ENCODE data around the gene PMCH.
"Not testable (repeated sequence)": the region's sequence is repeated elsewhere in the genome, so short reads cannot be mapped to it uniquely, and the experiment has no call there.

The PMCH gene

GRCh38 chr12:102197789-102198188, at the start of gene PMCH:
Gene PMCH, minus strand, starts transcription at chr12:102197833. Its CDS starts 63 bp downstream, at chr12:102197770.
- Histone ChIP-seq H3K36me3 (ENCODE audit: control insufficient read depth, insufficient read depth, low read length) (no peaks in the 10 kb centered on the region), H3K4me1 (ENCODE audit: control insufficient read depth, insufficient read depth, low read length) (no peaks in the 10 kb centered on the region), H3K27me3 (ENCODE audit: control insufficient read depth, insufficient read depth, low read length) (no peaks in the 10 kb centered on the region), H3K9ac (ENCODE audit: low read length) (no peak within 1 kb of the TSS), H3K4me3 (ENCODE audit: low read length) (no peak within 1 kb of the TSS), H3K9me3 (ENCODE audit: control insufficient read depth, low read length) (no peaks in the 10 kb centered on the region)

- H3K4me1 ChIP-seq (ENCODE audit: control insufficient read depth, insufficient read depth, low read length); H3K4me3 ChIP-seq (ENCODE audit: low read length); H3K9ac ChIP-seq (ENCODE audit: low read length); H3K27me3 ChIP-seq (ENCODE audit: control insufficient read depth, insufficient read depth, low read length); H3K9me3 ChIP-seq (ENCODE audit: control insufficient read depth, low read length); H3K36me3 ChIP-seq (ENCODE audit: control insufficient read depth, insufficient read depth, low read length): not testable (repeated sequence)
Observed at GRCh38 chr12:102240859-102241258, 43.2 kb upstream of the PMCH start.

GRCh38 chr12:102234599-102234998, 37.0 kb upstream of the PMCH start:
- no peaks in the 10 kb centered on the region for H3K36me3 ChIP-seq (ENCODE audit: control insufficient read depth, insufficient read depth, low read length)
- H3K9ac ChIP-seq (ENCODE audit: low read length), result no peak overlapping the region
- H3K4me1 ChIP-seq (ENCODE audit: control insufficient read depth, insufficient read depth, low read length), result no peaks in the 10 kb centered on the region
- H3K4me3 ChIP-seq (ENCODE audit: low read length), result no peak overlapping the region
- no peaks in the 10 kb centered on the region for H3K27me3 ChIP-seq (ENCODE audit: control insufficient read depth, insufficient read depth, low read length)
- no peaks in the 10 kb centered on the region for H3K9me3 ChIP-seq (ENCODE audit: control insufficient read depth, low read length)

- Histone ChIP-seq H3K9ac (ENCODE audit: low read length) (no peak overlapping the region), H3K36me3 (ENCODE audit: control insufficient read depth, insufficient read depth, low read length) (no peaks in the 10 kb centered on the region), H3K9me3 (ENCODE audit: control insufficient read depth, low read length) (no peaks in the 10 kb centered on the region), H3K27me3 (ENCODE audit: control insufficient read depth, insufficient read depth, low read length) (no peaks in the 10 kb centered on the region), H3K4me3 (ENCODE audit: low read length) (no peak overlapping the region), H3K4me1 (ENCODE audit: control insufficient read depth, insufficient read depth, low read length) (no peaks in the 10 kb centered on the region)
Observed at GRCh38 chr12:102232446-102232845, 34.8 kb upstream of the PMCH start.

GRCh38 chr12:102232036-102232435, 34.4 kb upstream of the PMCH start:
- no peak overlapping the region for H3K4me3 ChIP-seq (ENCODE audit: low read length)
- H3K4me1 ChIP-seq (ENCODE audit: control insufficient read depth, insufficient read depth, low read length), result no peaks in the 10 kb centered on the region
- H3K9me3 ChIP-seq (ENCODE audit: control insufficient read depth, low read length), result no peaks in the 10 kb centered on the region
- H3K36me3 ChIP-seq (ENCODE audit: control insufficient read depth, insufficient read depth, low read length), result no peaks in the 10 kb centered on the region
- no peak overlapping the region for H3K9ac ChIP-seq (ENCODE audit: low read length)
- H3K27me3 ChIP-seq (ENCODE audit: control insufficient read depth, insufficient read depth, low read length), result no peaks in the 10 kb centered on the region

GRCh38 chr12:102227954-102228353, 30.3 kb upstream of the PMCH start:
- no peaks in the 10 kb centered on the region for H3K4me1 ChIP-seq (ENCODE audit: control insufficient read depth, insufficient read depth, low read length)
- no peaks in the 10 kb centered on the region for H3K36me3 ChIP-seq (ENCODE audit: control insufficient read depth, insufficient read depth, low read length)
- no peaks in the 10 kb centered on the region for H3K27me3 ChIP-seq (ENCODE audit: control insufficient read depth, insufficient read depth, low read length)
- H3K9ac ChIP-seq (ENCODE audit: low read length), result no peak overlapping the region
- no peaks in the 10 kb centered on the region for H3K9me3 ChIP-seq (ENCODE audit: control insufficient read depth, low read length)
- no peak overlapping the region for H3K4me3 ChIP-seq (ENCODE audit: low read length)

- no peak overlapping the region for H3K9ac ChIP-seq (ENCODE audit: low read length)
- H3K27me3 ChIP-seq (ENCODE audit: control insufficient read depth, insufficient read depth, low read length), result no peaks in the 10 kb centered on the region
- H3K36me3 ChIP-seq (ENCODE audit: control insufficient read depth, insufficient read depth, low read length), result no peaks in the 10 kb centered on the region
- no peak overlapping the region for H3K4me3 ChIP-seq (ENCODE audit: low read length)
- no peaks in the 10 kb centered on the region for H3K9me3 ChIP-seq (ENCODE audit: control insufficient read depth, low read length)
- H3K4me1 ChIP-seq (ENCODE audit: control insufficient read depth, insufficient read depth, low read length), result no peaks in the 10 kb centered on the region
Observed at GRCh38 chr12:102220736-102221135, 23.1 kb upstream of the PMCH start.

- Histone ChIP-seq H3K9me3 (ENCODE audit: control insufficient read depth, low read length) (no peaks in the 10 kb centered on the region), H3K36me3 (ENCODE audit: control insufficient read depth, insufficient read depth, low read length) (no peaks in the 10 kb centered on the region), H3K4me1 (ENCODE audit: control insufficient read depth, insufficient read depth, low read length) (no peaks in the 10 kb centered on the region), H3K9ac (ENCODE audit: low read length) (no peak overlapping the region), H3K4me3 (ENCODE audit: low read length) (no peak overlapping the region), H3K27me3 (ENCODE audit: control insufficient read depth, insufficient read depth, low read length) (no peaks in the 10 kb centered on the region)
Observed at GRCh38 chr12:102215992-102216691, 18.5 kb upstream of the PMCH start.

- H3K27me3 ChIP-seq (ENCODE audit: control insufficient read depth, insufficient read depth, low read length), result no peaks in the 10 kb centered on the region
- no peaks in the 10 kb centered on the region for H3K9me3 ChIP-seq (ENCODE audit: control insufficient read depth, low read length)
- no peak overlapping the region for H3K9ac ChIP-seq (ENCODE audit: low read length)
- no peaks in the 10 kb centered on the region for H3K4me1 ChIP-seq (ENCODE audit: control insufficient read depth, insufficient read depth, low read length)
- H3K4me3 ChIP-seq (ENCODE audit: low read length), result no peak overlapping the region
- no peaks in the 10 kb centered on the region for H3K36me3 ChIP-seq (ENCODE audit: control insufficient read depth, insufficient read depth, low read length)
Observed at GRCh38 chr12:102204025-102204424, 6.4 kb upstream of the PMCH start.

GRCh38 chr12:102202556-102202955, 4.9 kb upstream of the PMCH start:
- no peaks in the 10 kb centered on the region for H3K4me1 ChIP-seq (ENCODE audit: control insufficient read depth, insufficient read depth, low read length)
- H3K9ac ChIP-seq (ENCODE audit: low read length), result no peak overlapping the region
- H3K36me3 ChIP-seq (ENCODE audit: control insufficient read depth, insufficient read depth, low read length), result no peaks in the 10 kb centered on the region
- no peaks in the 10 kb centered on the region for H3K27me3 ChIP-seq (ENCODE audit: control insufficient read depth, insufficient read depth, low read length)
- H3K4me3 ChIP-seq (ENCODE audit: low read length), result no peak overlapping the region
- H3K9me3 ChIP-seq (ENCODE audit: control insufficient read depth, low read length), result no peaks in the 10 kb centered on the region

- Histone ChIP-seq H3K27me3 (ENCODE audit: control insufficient read depth, insufficient read depth, low read length) (no peaks in the 10 kb centered on the region), H3K4me1 (ENCODE audit: control insufficient read depth, insufficient read depth, low read length) (no peaks in the 10 kb centered on the region), H3K4me3 (ENCODE audit: low read length) (no peak overlapping the region), H3K36me3 (ENCODE audit: control insufficient read depth, insufficient read depth, low read length) (no peaks in the 10 kb centered on the region), H3K9ac (ENCODE audit: low read length) (no peak overlapping the region), H3K9me3 (ENCODE audit: control insufficient read depth, low read length) (no peaks in the 10 kb centered on the region)
Observed at GRCh38 chr12:102201436-102202061, 3.9 kb upstream of the PMCH start.

GRCh38 chr12:102195826-102196225, 1.8 kb downstream of the PMCH start:
- Histone ChIP-seq H3K4me1 (ENCODE audit: control insufficient read depth, insufficient read depth, low read length) (no peaks in the 10 kb centered on the region), H3K36me3 (ENCODE audit: control insufficient read depth, insufficient read depth, low read length) (no peaks in the 10 kb centered on the region), H3K9me3 (ENCODE audit: control insufficient read depth, low read length) (no peaks in the 10 kb centered on the region), H3K4me3 (ENCODE audit: low read length) (no peak overlapping the region), H3K27me3 (ENCODE audit: control insufficient read depth, insufficient read depth, low read length) (no peaks in the 10 kb centered on the region), H3K9ac (ENCODE audit: low read length) (no peak overlapping the region)

Measured in mucosa of stomach (tissue), 1 donor.